WTC11 (cell line): Measurements from ENCODE around the gene ZNF652. TPM values are rescaled to one million over a fixed set of nuclear protein-coding genes. Genes with fewer than 3 reads are reported as not detected.

Experiments
- ATAC-seq: fragments of 200-7000 bp; cut with Tn5 transposase; 2 replicates; pipeline ENCODE4 v1.10.0; 2021; ENCODE audit warnings: mild to moderate bottlenecking, moderate library complexity
- CTCF ChIA-PET: fragments of 300-600 bp; sonication (Branson Sonifier 250); formaldehyde crosslinking; loops from one replicate; lab custom pipeline; 2021; ENCODE audit warnings: antibody characterized with exemption; lab: Charles Lee
- POLR2A ChIA-PET: fragments of 350-600 bp; sonication (Branson Sonifier 250); formaldehyde crosslinking; loops from one replicate; lab custom pipeline; 2021; ENCODE audit warnings: antibody characterized with exemption; lab: Charles Lee
- DNase-seq: peaks from one replicate; pipeline ENCODE4 v3.0.0; 2021; ENCODE audit warnings: low spot score
- H3K27ac Mint-ChIP-seq: 2 replicates; pipeline ENCODE4 v1.8.0; 2021; ENCODE audit warnings: mixed read lengths
- H3K27me3 Mint-ChIP-seq: 2 replicates; pipeline ENCODE4 v1.8.0; 2021; ENCODE audit warnings: low read depth, mild to moderate bottlenecking, moderate library complexity, mixed read lengths
- H3K36me3 Mint-ChIP-seq: 2 replicates; pipeline ENCODE4 v1.8.0; 2021; ENCODE audit warnings: mixed read lengths
- H3K4me1 Mint-ChIP-seq: 2 replicates; pipeline ENCODE4 v1.8.0; 2022; ENCODE audit warnings: mixed read lengths
- H3K4me3 Mint-ChIP-seq: 2 replicates; pipeline ENCODE4 v1.8.0; 2021; ENCODE audit warnings: mild to moderate bottlenecking, moderate library complexity, mixed read lengths
- H3K9me3 Mint-ChIP-seq: 2 replicates; pipeline ENCODE4 v1.8.0; 2021; ENCODE audit warnings: mixed read lengths
- CREB1 ChIP-seq: sonication (generic); formaldehyde crosslinking; IDR thresholded peaks from 2 replicates; pipeline ENCODE4 v1.8.0; 2023; ENCODE audit warnings: mild to moderate bottlenecking, missing genetic modification reagents
- E2F1 ChIP-seq: sonication (generic); formaldehyde crosslinking; IDR thresholded peaks from 2 replicates; pipeline ENCODE4 v1.8.0; 2022; ENCODE audit warnings: mild to moderate bottlenecking, missing genetic modification reagents
- FOXP1 ChIP-seq: sonication (generic); formaldehyde crosslinking; IDR thresholded peaks from 2 replicates; pipeline ENCODE4 v1.8.0; 2022; ENCODE audit warnings: missing genetic modification reagents, mild to moderate bottlenecking, moderate library complexity, borderline replicate concordance
- MXD4 ChIP-seq: fragments of 250-450 bp; sonication (Bioruptor Pico); IDR thresholded peaks from 2 replicates; pipeline ENCODE4 v1.8.0; 2021; ENCODE audit warnings: mild to moderate bottlenecking, moderate library complexity, borderline replicate concordance
- NFATC4 ChIP-seq: fragments of 250-450 bp; sonication (Bioruptor Pico); IDR thresholded peaks from 2 replicates; pipeline ENCODE4 v1.9.0; 2021; ENCODE audit warnings: mild to moderate bottlenecking
- NFE2L1 ChIP-seq: sonication (generic); formaldehyde crosslinking; IDR thresholded peaks from 2 replicates; pipeline ENCODE4 v1.8.1; 2023; ENCODE audit warnings: missing genetic modification reagents
- NR2C2 ChIP-seq: sonication (generic); formaldehyde crosslinking; IDR thresholded peaks from 2 replicates; pipeline ENCODE4 v1.8.0; 2022; ENCODE audit warnings: mild to moderate bottlenecking, missing genetic modification reagents
- PRRX2 ChIP-seq: fragments of 250-450 bp; sonication (Bioruptor Pico); IDR thresholded peaks from 2 replicates; pipeline ENCODE4 v1.8.0; 2021; ENCODE audit warnings: mild to moderate bottlenecking
- ZNF219 ChIP-seq: sonication (generic); formaldehyde crosslinking; IDR thresholded peaks from 2 replicates; pipeline ENCODE4 v1.8.0; 2023; ENCODE audit warnings: missing genetic modification reagents, mild to moderate bottlenecking, borderline replicate concordance
- ZNF423 ChIP-seq: fragments of 250-450 bp; sonication (Bioruptor Pico); IDR thresholded peaks from 2 replicates; pipeline ENCODE4 v2.1.2; 2022; ENCODE audit warnings: mild to moderate bottlenecking, moderate library complexity
- ZNF425 ChIP-seq: fragments of 250-450 bp; sonication (Bioruptor Pico); conservative IDR thresholded peaks from 2 replicates; pipeline ENCODE4 v1.9.0; 2021; ENCODE audit warnings: mild to moderate bottlenecking
- ZNF512 ChIP-seq: sonication (generic); formaldehyde crosslinking; IDR thresholded peaks from 2 replicates; pipeline ENCODE4 v1.8.1; 2022; ENCODE audit warnings: missing genetic modification reagents, borderline replicate concordance
- ZNF671 ChIP-seq: fragments of 250-450 bp; sonication (Bioruptor Pico); IDR thresholded peaks from 2 replicates; pipeline ENCODE4 v1.8.0; 2021; ENCODE audit warnings: mild to moderate bottlenecking
- total RNA-seq: library from RNA; stranded (reverse); gene quantifications from 3 replicates; pipeline ENCODE4 v1.2.3, GENCODE V29; 2021
- TF ChIP-seq, protein P1 (sequence below): sonication (generic); formaldehyde crosslinking; conservative IDR thresholded peaks from 2 replicates; pipeline ENCODE4 v1.8.1; 2023; ENCODE audit warnings: mild to moderate bottlenecking, low read depth, missing genetic modification reagents, moderate library complexity
- TF ChIP-seq, protein P2 (sequence below): sonication (generic); formaldehyde crosslinking; IDR thresholded peaks from 2 replicates; pipeline ENCODE4 v1.8.1; 2023; ENCODE audit warnings: mild to moderate bottlenecking, missing genetic modification reagents
- TF ChIP-seq, protein P3 (sequence below): sonication (generic); formaldehyde crosslinking; IDR thresholded peaks from 2 replicates; pipeline ENCODE4 v1.8.1; 2022; ENCODE audit warnings: low read depth, mild to moderate bottlenecking, moderate library complexity, missing genetic modification reagents, borderline replicate concordance

Gene ZNF652
- total RNA-seq, 1 experiment from 2014 or later, result 40.8 TPM

DNA sequence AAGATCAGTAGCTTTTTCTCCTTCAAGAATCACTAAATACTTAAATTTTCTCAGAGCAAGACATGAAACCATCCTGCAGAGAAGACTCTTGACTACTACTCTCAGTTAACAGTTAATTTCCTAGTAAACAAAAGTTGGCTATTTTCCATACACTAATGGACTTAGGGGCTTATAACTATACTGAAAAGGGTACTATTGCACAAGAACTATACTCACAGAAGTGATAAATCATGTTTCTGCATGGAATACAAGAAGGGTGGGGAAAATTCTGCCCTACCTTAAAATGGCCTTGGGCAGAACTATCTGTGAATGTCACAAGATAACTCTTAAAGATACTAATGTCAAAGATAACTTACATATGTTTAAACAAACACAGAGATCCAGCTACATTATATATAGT, 12.5 kb downstream of the ZNF652 start:
- peaks cover 8% of the 10 kb centered on the region for H3K36me3 Mint-ChIP-seq
- TF ChIP-seq E2F1 (CRISPR knock-in tag) (no peak), FOXP1 (CRISPR knock-in tag) (no peak)
- peaks cover 4% of the 10 kb centered on the region for H3K9me3 Mint-ChIP-seq
- DNase-seq (no peak), ATAC-seq (no peak)
- no peaks in the 10 kb centered on the region for H3K27me3 Mint-ChIP-seq
- H3K27ac Mint-ChIP-seq, result peak overlapping the region; percentile 28
- H3K4me3 Mint-ChIP-seq, result no peak overlapping the region
- POLR2A ChIA-PET, result interaction anchor here (0.6 kb wide), 1 partner anchor 23 kb away, joined by 3 read pairs; no protein-coding TSS in a partner anchor
- CTCF ChIA-PET, result interaction anchor here (0.6 kb wide), 1 partner anchor 58 kb away, joined by 4 read pairs; no protein-coding TSS in a partner anchor
- peaks cover 5% of the 10 kb centered on the region; the same call in 1 of the 2 replicates for H3K4me1 Mint-ChIP-seq

DNA sequence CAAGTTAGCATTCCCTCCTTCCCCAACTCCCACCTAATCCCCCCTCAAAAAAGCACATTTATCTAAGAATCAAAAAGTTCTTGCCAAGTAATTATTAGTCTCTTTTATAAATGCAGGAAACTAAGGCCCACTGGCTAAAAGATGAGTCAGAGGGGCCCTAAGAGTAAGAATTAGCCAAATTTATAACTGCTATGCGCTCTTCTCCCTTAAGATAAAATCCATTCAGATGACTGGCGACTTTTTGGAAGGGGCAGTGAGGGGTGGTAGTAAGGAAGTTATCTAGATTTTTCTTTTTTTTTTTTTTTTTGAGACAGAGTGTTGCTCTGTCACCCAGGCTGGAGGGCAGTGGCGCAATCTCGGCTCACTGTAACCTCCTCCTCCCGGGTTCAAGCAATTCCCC, 17.1 kb downstream of the ZNF652 start:
- POLR2A ChIA-PET, result no interaction called here
- H3K4me1 Mint-ChIP-seq, result peaks cover 5% of the 10 kb centered on the region; the same call in 1 of the 2 replicates

More for the DNA sequence above, 17.1 kb downstream of the ZNF652 start:
- Mint-ChIP-seq H3K4me3 (no peak overlapping the region), H3K36me3 (peaks cover 4% of the 10 kb centered on the region; the same call in 1 of the 2 replicates), H3K9me3 (no peaks in the 10 kb centered on the region), H3K27me3 (no peaks in the 10 kb centered on the region), H3K27ac (no peak overlapping the region)
- TF ChIP-seq ZNF671 (CRISPR knock-in tag) (no peak), ZNF512 (no peak), NFE2L1 (no peak), ZNF423 (CRISPR knock-in tag) (no peak), CREB1 (no peak), NFATC4 (no peak), ZNF425 (no peak), PRRX2 (CRISPR knock-in tag) (no peak), MXD4 (CRISPR knock-in tag) (no peak), ZNF219 (no peak), E2F1 (CRISPR knock-in tag) (no peak), NR2C2 (CRISPR knock-in tag) (no peak)
- TF ChIP-seq, protein P1, sequence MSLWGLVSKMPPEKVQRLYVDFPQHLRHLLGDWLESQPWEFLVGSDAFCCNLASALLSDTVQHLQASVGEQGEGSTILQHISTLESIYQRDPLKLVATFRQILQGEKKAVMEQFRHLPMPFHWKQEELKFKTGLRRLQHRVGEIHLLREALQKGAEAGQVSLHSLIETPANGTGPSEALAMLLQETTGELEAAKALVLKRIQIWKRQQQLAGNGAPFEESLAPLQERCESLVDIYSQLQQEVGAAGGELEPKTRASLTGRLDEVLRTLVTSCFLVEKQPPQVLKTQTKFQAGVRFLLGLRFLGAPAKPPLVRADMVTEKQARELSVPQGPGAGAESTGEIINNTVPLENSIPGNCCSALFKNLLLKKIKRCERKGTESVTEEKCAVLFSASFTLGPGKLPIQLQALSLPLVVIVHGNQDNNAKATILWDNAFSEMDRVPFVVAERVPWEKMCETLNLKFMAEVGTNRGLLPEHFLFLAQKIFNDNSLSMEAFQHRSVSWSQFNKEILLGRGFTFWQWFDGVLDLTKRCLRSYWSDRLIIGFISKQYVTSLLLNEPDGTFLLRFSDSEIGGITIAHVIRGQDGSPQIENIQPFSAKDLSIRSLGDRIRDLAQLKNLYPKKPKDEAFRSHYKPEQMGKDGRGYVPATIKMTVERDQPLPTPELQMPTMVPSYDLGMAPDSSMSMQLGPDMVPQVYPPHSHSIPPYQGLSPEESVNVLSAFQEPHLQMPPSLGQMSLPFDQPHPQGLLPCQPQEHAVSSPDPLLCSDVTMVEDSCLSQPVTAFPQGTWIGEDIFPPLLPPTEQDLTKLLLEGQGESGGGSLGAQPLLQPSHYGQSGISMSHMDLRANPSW (CRISPR knock-in tag), result no peak
- TF ChIP-seq, protein P2, sequence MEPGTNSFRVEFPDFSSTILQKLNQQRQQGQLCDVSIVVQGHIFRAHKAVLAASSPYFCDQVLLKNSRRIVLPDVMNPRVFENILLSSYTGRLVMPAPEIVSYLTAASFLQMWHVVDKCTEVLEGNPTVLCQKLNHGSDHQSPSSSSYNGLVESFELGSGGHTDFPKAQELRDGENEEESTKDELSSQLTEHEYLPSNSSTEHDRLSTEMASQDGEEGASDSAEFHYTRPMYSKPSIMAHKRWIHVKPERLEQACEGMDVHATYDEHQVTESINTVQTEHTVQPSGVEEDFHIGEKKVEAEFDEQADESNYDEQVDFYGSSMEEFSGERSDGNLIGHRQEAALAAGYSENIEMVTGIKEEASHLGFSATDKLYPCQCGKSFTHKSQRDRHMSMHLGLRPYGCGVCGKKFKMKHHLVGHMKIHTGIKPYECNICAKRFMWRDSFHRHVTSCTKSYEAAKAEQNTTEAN, result no peak
- TF ChIP-seq, protein P3, sequence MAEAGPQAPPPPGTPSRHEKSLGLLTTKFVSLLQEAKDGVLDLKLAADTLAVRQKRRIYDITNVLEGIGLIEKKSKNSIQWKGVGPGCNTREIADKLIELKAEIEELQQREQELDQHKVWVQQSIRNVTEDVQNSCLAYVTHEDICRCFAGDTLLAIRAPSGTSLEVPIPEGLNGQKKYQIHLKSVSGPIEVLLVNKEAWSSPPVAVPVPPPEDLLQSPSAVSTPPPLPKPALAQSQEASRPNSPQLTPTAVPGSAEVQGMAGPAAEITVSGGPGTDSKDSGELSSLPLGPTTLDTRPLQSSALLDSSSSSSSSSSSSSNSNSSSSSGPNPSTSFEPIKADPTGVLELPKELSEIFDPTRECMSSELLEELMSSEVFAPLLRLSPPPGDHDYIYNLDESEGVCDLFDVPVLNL (CRISPR knock-in tag), result no peak
- no peak for DNase-seq
- CTCF ChIA-PET, result interaction anchor here (0.7 kb wide), 1 partner anchor 742 kb away, joined by 3 read pairs; no protein-coding TSS in a partner anchor
- no peak for ATAC-seq
